Mesenchymal stem cell (in vitro differentiated cells and primary cell): Measurements from ENCODE around the gene LDLRAD2.

Experiments used
- DNase-seq: peaks from one replicate; pipeline ENCODE4 v3.0.0-alpha.2; 2013
- H2AFZ ChIP-seq: one replicate; pipeline ENCODE4 v1.6.1; 2013; ENCODE audit warnings: low read depth, mild to moderate bottlenecking, control low read depth, inconsistent platforms, low read length, moderate library complexity
- H2AK5ac ChIP-seq: 2 replicates; pipeline ENCODE4 v1.6.1; 2013; ENCODE audit warnings: low read length, moderate library complexity, mild to moderate bottlenecking, inconsistent platforms; ENCODE audit not compliant: severe bottlenecking
- H2BK120ac ChIP-seq: one replicate; pipeline ENCODE4 v1.6.1; 2013; ENCODE audit warnings: low read depth, mild to moderate bottlenecking, inconsistent platforms, low read length, moderate library complexity
- H2BK12ac ChIP-seq, 2 experiments: one replicate each; pipeline ENCODE4 v1.6.1; 2013; ENCODE audit warnings: inconsistent platforms in 2 of 2, low read length in 2 of 2, mild to moderate bottlenecking in 2 of 2, moderate library complexity in 2 of 2, control low read depth in 1 of 2
- H2BK15ac ChIP-seq: one replicate; pipeline ENCODE4 v1.6.1; 2013; ENCODE audit warnings: mild to moderate bottlenecking, low read depth, inconsistent platforms; ENCODE audit not compliant: poor library complexity, severe bottlenecking
- H2BK5ac ChIP-seq: 2 replicates; pipeline ENCODE4 v1.6.1; 2013; ENCODE audit warnings: low read depth, mild to moderate bottlenecking, low read length, control low read depth, inconsistent platforms; ENCODE audit not compliant: poor library complexity, severe bottlenecking
- H3K14ac ChIP-seq, 2 experiments: one replicate each; pipeline ENCODE4 v1.6.1; 2013; ENCODE audit warnings: inconsistent platforms in 2 of 2, low read length in 2 of 2, control low read depth in 1 of 2, mild to moderate bottlenecking in 1 of 2, moderate library complexity in 1 of 2
- H3K18ac ChIP-seq, 2 experiments: one replicate each; pipeline ENCODE4 v1.6.1; 2013; ENCODE audit warnings: inconsistent platforms in 2 of 2, low read length in 2 of 2, control low read depth in 1 of 2, low read depth in 1 of 2, mild to moderate bottlenecking in 1 of 2
- H3K23ac ChIP-seq, 2 experiments: one replicate each; pipeline ENCODE4 v1.6.1; 2013; ENCODE audit warnings: inconsistent platforms in 2 of 2, low read length in 2 of 2, mild to moderate bottlenecking in 2 of 2, moderate library complexity in 2 of 2, control low read depth in 1 of 2
- H3K27ac ChIP-seq: 2 replicates; pipeline ENCODE4 v1.5.1; 2013; ENCODE audit warnings: mild to moderate bottlenecking, moderate library complexity, low read length, control low read depth, inconsistent platforms; ENCODE audit not compliant: poor library complexity, severe bottlenecking
- H3K27me3 ChIP-seq, 2 experiments: 2 replicates each; pipeline versions ENCODE4 v1.6.1 to v1.7.0; 2013; ENCODE audit warnings: low read length in 2 of 2, mild to moderate bottlenecking in 2 of 2, moderate library complexity in 2 of 2, control low read depth in 1 of 2, inconsistent platforms in 1 of 2; ENCODE audit not compliant: control insufficient read depth in 1 of 2, insufficient read depth in 1 of 2
- H3K36me3 ChIP-seq, 2 experiments: 2 replicates each; pipeline versions ENCODE4 v1.6.1 to v1.7.0; 2013; ENCODE audit warnings: low read length in 2 of 2, control low read depth in 1 of 2, inconsistent platforms in 1 of 2, low read depth in 1 of 2, mild to moderate bottlenecking in 1 of 2; ENCODE audit not compliant: insufficient read depth in 2 of 2, control insufficient read depth in 1 of 2
- H3K4ac ChIP-seq, 2 experiments: one replicate each; pipeline ENCODE4 v1.6.1; 2013; ENCODE audit warnings: inconsistent platforms in 2 of 2, low read length in 2 of 2, mild to moderate bottlenecking in 2 of 2, moderate library complexity in 2 of 2, control low read depth in 1 of 2, low read depth in 1 of 2
- H3K4me1 ChIP-seq: 2 replicates; pipeline ENCODE4 v1.6.1; 2013; ENCODE audit warnings: low read depth, low read length, control low read depth; ENCODE audit not compliant: control insufficient read depth, insufficient read depth
- H3K4me2 ChIP-seq: 2 replicates; pipeline ENCODE4 v1.6.1; 2013; ENCODE audit warnings: low read length, mild to moderate bottlenecking, inconsistent platforms; ENCODE audit not compliant: poor library complexity, severe bottlenecking
- H3K4me3 ChIP-seq, 2 experiments: 2 replicates each; pipeline versions ENCODE4 v1.5.1 to v1.7.0; 2013; ENCODE audit warnings: low read length in 2 of 2, mild to moderate bottlenecking in 2 of 2, control low read depth in 1 of 2, low read depth in 1 of 2; ENCODE audit not compliant: insufficient read depth in 1 of 2
- H3K79me1 ChIP-seq: replicated peaks from 2 replicates; pipeline ENCODE4 v1.6.1; 2013; ENCODE audit warnings: mild to moderate bottlenecking, control low read depth, low read length, inconsistent platforms; ENCODE audit not compliant: poor library complexity, severe bottlenecking
- H3K9ac ChIP-seq: 2 replicates; pipeline ENCODE4 v1.7.0; 2013; ENCODE audit warnings: mild to moderate bottlenecking, low read length, moderate library complexity
- H3K9me3 ChIP-seq: 2 replicates; pipeline ENCODE4 v1.7.0; 2013; ENCODE audit warnings: mild to moderate bottlenecking, low read length; ENCODE audit not compliant: control insufficient read depth
- H4K8ac ChIP-seq: one replicate; pipeline ENCODE4 v1.6.1; 2013; ENCODE audit warnings: inconsistent platforms, mild to moderate bottlenecking, low read length, moderate library complexity
- H4K91ac ChIP-seq: one replicate; pipeline ENCODE4 v1.6.1; 2013; ENCODE audit warnings: mild to moderate bottlenecking, low read length, inconsistent platforms
- WGBS: methylation state at CpG from one replicate; pipeline ENCODE4 v1.1.7; 2013; ENCODE audit warnings: mixed read lengths; 5-methylcytosine and 5-hydroxymethylcytosine counted together

LDLRAD2 gene

DNA sequence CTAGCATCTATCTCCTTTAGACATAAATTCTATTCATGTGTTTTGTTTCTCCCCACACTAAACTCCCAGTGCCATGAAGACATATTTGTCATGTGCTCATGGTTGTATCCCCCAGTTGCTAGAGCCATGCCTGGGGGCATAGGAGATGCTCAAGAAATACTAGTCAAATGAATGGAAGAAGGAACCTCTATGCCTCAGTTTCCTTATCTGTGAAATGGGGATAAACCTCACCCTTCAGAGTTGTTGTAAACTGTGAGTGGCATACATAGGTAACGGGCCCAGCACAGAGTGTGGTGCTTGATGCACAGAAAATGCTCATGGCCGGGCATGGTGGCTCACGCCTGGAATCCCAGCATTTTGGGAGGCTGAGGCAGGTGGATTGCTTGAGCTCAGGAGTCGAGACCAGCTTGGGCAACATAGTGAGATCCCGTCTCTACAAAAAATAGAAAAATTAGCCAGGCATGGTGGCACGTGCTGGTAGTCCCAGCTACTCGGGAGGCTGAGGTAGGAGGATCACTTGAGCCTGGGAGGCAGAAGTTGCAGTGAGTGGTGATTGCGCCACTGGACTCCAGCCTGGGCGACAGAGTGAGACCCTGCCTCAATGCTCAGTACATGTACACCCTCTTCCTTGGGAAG lies 8.7 kb downstream of the LDLRAD2 start:
- Histone ChIP-seq H3K4me2 (no peak overlapping the region), H3K9ac (no peak overlapping the region), H3K4me3 (no peak overlapping the region), H3K4ac (no peak overlapping the region), H3K27ac (no peak overlapping the region), H4K8ac (no peak overlapping the region), H3K18ac (no peak overlapping the region), H3K36me3 (peaks cover 52 to 62% of the 10 kb centered on the region in 2 experiments), H3K79me1 (peaks cover 12% of the 10 kb centered on the region), H2BK120ac (no peak overlapping the region), H3K23ac (no peak overlapping the region), H3K4me1 (peaks cover 13% of the 10 kb centered on the region), H2AFZ (no peak overlapping the region), H2BK15ac (no peak overlapping the region), H3K27me3 (no peaks in the 10 kb centered on the region), H3K14ac (no peak overlapping the region), H2BK12ac (no peak overlapping the region), H2BK5ac (no peak overlapping the region), H4K91ac (no peak overlapping the region), H2AK5ac (no peak overlapping the region), H3K9me3 (no peaks in the 10 kb centered on the region)
- WGBS, result 93% methylated on average over 7 of the region's 9 CpGs
- no peak for DNase-seq

GRCh38 chr1:21821385-21822019 lies 9.4 kb downstream of the LDLRAD2 start:
- H3K27me3 ChIP-seq, result no peaks in the 10 kb centered on the region
- H3K9ac ChIP-seq, result no peak overlapping the region
- no peak overlapping the region for H3K18ac ChIP-seq
- no peak overlapping the region for H3K14ac ChIP-seq
- no peak overlapping the region for H3K23ac ChIP-seq
- H2AK5ac ChIP-seq, result no peak overlapping the region
- H2BK12ac ChIP-seq, result no peak overlapping the region
- WGBS, result 97% methylated on average over 11 of the region's 11 CpGs
- H2BK120ac ChIP-seq, result no peak overlapping the region
- no peak overlapping the region for H2BK5ac ChIP-seq
- peaks cover 60 to 69% of the 10 kb centered on the region in 2 experiments for H3K36me3 ChIP-seq
- H3K4me1 ChIP-seq, result peaks cover 8% of the 10 kb centered on the region
- no peak overlapping the region for H4K91ac ChIP-seq
- H3K27ac ChIP-seq, result no peak overlapping the region
- H2BK15ac ChIP-seq, result no peak overlapping the region
- DNase-seq, result no peak
- H3K4me2 ChIP-seq, result no peak overlapping the region
- peaks cover 13% of the 10 kb centered on the region for H3K79me1 ChIP-seq
- no peaks in the 10 kb centered on the region for H3K9me3 ChIP-seq
- no peak overlapping the region for H4K8ac ChIP-seq
- H3K4ac ChIP-seq, result no peak overlapping the region
- no peak overlapping the region for H2AFZ ChIP-seq
- H3K4me3 ChIP-seq, result no peak overlapping the region

DNA sequence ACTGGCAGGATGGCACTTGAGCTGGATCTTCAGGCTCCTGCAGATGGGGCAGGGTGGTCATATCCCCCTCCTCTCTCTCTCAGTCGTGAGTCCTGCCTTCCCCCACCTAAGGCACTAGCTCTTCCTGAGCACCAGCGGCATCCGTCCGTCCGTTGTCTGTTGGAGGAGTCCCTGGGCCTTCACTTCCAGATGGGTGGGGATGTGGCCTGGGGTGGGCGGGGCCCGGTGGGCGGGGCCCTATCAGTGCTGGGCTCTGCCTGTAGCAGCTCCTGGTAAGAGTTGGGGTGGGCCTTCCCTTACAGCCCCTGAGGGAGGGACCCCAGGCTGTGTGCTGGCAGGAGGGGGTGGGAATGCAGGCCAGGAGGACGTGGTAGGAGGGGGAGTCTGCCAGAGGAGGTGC lies 10.3 kb downstream of the LDLRAD2 start:
- H2BK12ac ChIP-seq, result no peak overlapping the region
- H3K23ac ChIP-seq, result no peak overlapping the region
- no peaks in the 10 kb centered on the region for H3K27me3 ChIP-seq
- no peak overlapping the region for H4K8ac ChIP-seq
- H2AFZ ChIP-seq, result no peak overlapping the region
- peaks cover 3% of the 10 kb centered on the region for H3K4me1 ChIP-seq
- 69% methylated on average over 8 of the region's 9 CpGs for WGBS
- peaks cover 67 to 78% of the 10 kb centered on the region in 2 experiments for H3K36me3 ChIP-seq
- H3K14ac ChIP-seq, result no peak overlapping the region
- H3K9me3 ChIP-seq, result no peaks in the 10 kb centered on the region
- no peak overlapping the region for H3K18ac ChIP-seq
- H3K4ac ChIP-seq, result no peak overlapping the region
- no peak overlapping the region for H2BK15ac ChIP-seq
- H3K4me2 ChIP-seq, result no peak overlapping the region
- H2BK5ac ChIP-seq, result no peak overlapping the region
- H3K27ac ChIP-seq, result no peak overlapping the region
- H4K91ac ChIP-seq, result no peak overlapping the region
- H3K79me1 ChIP-seq, result peaks cover 13% of the 10 kb centered on the region
- H2BK120ac ChIP-seq, result no peak overlapping the region
- no peak overlapping the region for H3K9ac ChIP-seq
- H3K4me3 ChIP-seq, result no peak overlapping the region
- no peak for DNase-seq
- H2AK5ac ChIP-seq, result no peak overlapping the region

DNA sequence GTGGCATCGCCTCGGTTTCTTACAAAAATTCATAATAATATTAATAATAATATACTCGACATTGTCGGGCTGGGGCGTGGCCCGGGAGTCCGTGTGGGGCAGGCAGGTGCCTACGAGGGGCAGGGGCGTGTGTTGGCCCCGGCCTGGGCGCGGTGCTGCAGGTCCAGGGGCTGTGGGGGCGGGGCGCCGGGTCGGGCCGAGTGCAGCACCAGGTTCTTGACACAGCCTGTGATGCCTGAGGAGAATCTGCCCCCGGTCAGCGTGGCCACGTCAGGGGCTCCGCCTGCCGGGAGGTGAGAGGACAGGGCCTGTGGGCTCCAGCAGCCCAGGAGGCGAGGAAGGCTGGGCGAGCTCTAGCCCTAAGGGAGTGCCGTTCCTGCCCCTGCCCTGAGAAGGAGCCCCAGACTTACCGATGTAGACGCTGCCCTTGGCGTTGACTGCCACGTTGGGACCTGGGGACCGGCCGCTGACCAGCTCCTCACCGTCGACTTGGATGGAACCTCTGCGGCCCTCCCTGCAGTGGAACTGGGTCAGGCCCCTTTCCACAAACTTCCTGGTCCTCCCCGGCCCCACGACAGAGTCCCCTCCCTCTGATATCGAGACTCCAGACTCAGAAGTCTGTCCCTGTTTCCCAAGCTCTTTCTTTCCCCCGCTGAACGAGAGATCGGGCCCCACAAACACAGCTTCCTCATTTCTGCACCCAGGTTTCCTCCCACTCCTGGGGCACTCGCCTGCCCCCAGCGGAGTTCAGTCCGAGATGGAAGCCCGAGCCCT lies 11.3 kb downstream of the LDLRAD2 start:
- Histone ChIP-seq H3K14ac (no peak overlapping the region), H3K9me3 (no peaks in the 10 kb centered on the region), H3K18ac (no peak overlapping the region), H3K79me1 (peaks cover 17% of the 10 kb centered on the region), H3K23ac (no peak overlapping the region), H3K4me1 (peaks cover 2% of the 10 kb centered on the region), H3K9ac (no peak overlapping the region), H2AFZ (no peak overlapping the region), H3K4ac (peak overlapping the region in 1 of 2 experiments; percentile 18), H2BK15ac (no peak overlapping the region), H3K4me3 (no peak overlapping the region), H3K4me2 (no peak overlapping the region), H3K27me3 (no peaks in the 10 kb centered on the region), H4K91ac (no peak overlapping the region), H3K36me3 (peaks cover 78 to 86% of the 10 kb centered on the region in 2 experiments), H2AK5ac (no peak overlapping the region), H4K8ac (no peak overlapping the region), H3K27ac (no peak overlapping the region), H2BK5ac (no peak overlapping the region), H2BK120ac (no peak overlapping the region), H2BK12ac (no peak overlapping the region)
- DNase-seq, result no peak
- WGBS, result 95% methylated on average over 39 of the region's 44 CpGs
